Activated T-cell treated with anti-CD3 and anti-CD28 coated beads, Interleukin-2, amount 50 U/mL, for 48 hours (primary cell): ENCODE measurements around the gene ZMYND19.
"Not testable (repeated sequence)": the region's sequence is repeated elsewhere in the genome, so short reads cannot be mapped to it uniquely, and the experiment has no call there.

Experiments
- DNase-seq, 2 experiments: peaks; one replicate each; pipeline ENCODE4 v3.0.0-alpha.2; 2020

The ZMYND19 gene

DNA sequence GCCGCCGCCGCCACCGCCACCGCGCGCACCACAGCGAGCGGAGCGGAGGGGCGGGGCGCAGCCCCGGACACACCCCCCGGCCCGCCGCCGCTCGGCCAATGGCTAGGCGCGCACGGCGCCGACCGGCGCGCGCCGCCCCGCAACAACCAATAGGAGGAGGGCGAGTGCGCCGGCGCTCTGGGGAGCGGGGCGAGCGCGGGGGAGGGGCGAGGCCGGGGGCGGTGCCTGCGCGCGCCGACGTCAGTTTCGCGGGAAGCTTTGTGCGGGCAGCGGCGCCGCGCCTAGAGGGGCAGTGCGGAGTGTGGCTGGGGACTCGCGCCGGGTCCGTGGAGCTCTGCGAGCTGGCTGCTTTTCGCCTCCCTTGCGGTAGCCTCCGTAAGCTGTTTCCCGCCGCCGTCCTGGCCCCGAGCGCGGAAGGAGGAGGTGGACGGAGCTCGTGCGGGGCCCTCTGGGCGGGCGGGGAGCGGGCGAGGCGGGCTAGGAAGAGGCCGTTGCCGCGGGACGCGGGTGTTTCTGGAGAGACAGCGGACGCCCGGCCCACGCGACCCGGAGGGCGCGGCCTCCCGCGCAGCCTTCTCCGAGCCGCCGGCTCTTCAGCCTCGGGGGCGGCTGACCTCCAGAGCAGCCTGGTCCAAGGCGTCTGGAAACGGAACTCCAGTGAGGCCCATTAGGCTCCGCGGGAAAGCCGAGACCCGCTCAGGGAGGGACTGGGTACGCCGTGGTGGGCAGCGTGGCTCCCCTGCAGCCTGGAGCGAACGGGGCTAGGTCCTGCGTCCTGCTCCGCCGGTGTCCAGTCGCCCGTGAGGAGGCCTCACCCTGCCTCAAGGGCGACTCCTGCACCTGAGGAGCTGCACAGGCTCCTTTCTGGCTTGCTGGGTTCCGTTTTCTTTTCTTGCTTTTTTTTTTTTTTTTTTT lies at the start of gene ZMYND19:
Gene ZMYND19 (minus strand): TSS at position 44 of the 915 bp plus-strand sequence. CDS start 249 bp downstream, outside the sequence.
- DNase-seq: peak; percentile 92 to 95

DNA sequence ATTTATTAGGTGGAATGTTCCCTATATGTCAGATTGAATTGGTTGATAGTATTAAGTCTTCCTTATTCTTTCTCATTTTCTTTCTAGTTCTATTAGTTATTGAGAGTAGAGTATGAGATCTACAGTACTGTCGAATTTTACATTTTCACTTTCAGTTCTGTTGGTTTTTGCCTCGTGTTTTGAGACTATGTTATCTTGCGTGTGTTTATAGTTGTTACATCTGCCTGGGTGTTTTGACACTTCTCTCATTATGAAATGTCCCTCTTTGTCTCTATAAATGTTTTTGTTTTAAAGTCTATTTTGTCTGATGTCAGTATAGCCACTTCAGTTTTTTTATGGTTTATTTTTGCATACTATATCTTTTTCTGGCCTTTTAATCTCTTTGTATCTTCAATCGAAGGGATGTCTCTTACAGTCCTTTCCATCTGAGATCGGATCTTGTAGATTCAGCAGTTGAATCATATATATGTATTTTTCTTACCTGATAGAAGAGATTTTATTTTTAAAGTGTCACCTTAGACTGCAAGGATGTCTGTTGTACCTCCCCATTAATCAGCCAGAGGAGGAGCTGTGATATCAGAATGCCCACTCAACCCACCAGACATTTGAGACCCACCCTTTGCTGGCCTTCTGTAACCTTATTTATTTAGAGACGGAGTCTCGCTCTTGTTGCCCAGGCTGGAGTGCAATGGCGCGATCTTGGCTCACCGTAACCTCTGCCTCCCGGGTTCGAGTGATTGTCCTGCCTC lies 49.2 kb upstream of the ZMYND19 start:
- DNase-seq: no peak

DNA sequence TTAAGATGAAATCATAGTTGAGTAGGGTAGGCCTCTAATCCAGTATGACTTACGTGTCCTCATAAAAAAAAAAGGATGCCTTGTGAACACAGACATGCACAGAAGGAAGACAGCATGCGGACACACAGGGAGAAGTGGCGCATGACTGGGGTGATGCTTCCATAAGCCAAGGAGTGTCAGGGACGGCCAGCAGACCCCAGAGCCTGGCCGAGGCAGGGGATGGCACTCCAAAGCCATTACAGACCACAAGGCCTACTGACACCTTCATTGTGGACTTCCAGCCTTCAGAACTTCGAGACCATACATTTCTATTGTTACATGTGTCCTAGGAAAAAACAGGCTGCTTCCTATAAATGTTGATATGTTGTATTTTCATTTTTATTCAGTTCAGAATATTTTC lies 48.4 kb upstream of the ZMYND19 start:
- no peak for DNase-seq

DNA sequence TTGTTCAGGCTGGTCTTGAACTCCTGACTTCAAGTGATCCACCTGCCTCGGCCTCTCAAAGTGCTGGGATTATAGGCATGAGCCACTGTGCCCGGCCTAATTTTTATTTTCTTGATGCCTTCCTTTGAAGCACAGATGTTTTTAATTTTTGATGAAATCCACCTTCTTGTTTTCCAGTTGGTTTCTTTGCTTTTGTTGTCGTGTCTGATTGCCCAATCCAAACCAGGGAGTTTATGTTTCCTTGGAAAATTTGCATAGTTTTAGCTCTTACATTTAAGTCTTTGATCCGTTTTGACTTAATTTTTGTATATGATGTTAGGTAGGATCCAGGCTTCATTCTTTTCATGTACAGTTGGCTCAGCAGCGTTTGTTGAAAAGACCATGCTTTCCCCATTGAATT lies 43.7 kb upstream of the ZMYND19 start:
- DNase-seq: no peak

GRCh38 chr9:137632230-137633161 lies 42.2 kb upstream of the ZMYND19 start:
- no peak for DNase-seq

GRCh38 chr9:137631345-137632229 lies 41.3 kb upstream of the ZMYND19 start:
- no peak for DNase-seq

DNA sequence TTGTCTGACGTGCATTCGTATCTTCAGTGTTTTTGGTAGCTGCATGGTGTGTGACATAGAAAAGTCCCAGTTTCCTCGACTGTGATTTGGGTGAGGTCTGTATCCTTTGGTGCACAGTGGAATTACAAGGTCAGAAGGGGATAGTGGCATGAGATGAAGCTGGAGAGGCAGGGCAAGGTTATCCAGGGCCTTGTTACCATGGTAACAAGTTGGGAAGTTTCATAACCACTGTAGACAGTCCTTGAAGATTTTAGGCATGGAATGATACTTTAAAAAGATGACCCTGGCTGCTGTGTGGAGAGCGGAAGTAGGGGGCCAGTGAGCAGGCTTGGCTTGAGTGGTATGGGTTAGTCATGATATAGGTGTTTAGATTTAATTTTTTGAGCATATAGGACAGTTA lies 40.4 kb upstream of the ZMYND19 start:
- DNase-seq: no peak

DNA sequence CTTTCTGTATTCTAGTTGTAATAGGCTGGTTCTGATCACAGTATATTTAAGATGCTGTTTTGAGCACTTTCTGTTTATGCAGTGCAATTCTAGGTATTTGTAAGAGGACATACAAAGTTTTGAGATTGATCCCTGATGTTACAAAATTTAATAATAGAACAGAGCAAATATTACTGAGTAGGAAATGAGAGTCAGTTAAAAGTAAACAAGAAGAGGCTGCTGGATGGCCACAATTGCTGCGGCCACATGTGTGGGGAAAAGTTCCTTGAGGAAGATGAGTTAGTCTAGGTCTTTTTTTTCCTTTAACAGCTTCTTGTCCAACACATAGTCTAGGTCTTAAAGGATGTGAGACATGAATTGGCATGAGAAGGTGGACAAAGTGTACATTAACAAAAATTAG lies 39.8 kb upstream of the ZMYND19 start:
- no peak for DNase-seq

DNA sequence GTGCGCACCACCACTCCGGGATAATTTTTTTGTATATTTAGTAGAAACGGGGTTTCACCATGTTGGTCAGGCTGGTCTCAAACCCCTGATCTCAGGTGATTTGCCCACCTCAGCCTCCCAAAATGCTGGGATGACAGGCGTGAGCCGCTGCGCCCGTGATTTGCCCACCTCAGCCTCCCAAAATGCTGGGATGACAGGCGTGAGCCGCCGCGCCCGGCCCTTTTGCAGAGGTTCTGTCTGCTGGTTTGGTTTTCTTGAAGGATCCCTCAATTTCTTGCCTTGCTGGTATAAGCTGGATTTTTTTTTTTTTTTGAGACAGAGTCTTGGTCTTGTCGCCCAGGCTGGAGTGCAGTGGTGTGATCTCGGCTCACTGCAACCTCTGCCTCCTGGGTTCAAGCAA lies 37.1 kb upstream of the ZMYND19 start:
- DNase-seq: not testable (repeated sequence)

GRCh38 chr9:137626464-137626863 lies 36.2 kb upstream of the ZMYND19 start:
- no peak for DNase-seq

DNA sequence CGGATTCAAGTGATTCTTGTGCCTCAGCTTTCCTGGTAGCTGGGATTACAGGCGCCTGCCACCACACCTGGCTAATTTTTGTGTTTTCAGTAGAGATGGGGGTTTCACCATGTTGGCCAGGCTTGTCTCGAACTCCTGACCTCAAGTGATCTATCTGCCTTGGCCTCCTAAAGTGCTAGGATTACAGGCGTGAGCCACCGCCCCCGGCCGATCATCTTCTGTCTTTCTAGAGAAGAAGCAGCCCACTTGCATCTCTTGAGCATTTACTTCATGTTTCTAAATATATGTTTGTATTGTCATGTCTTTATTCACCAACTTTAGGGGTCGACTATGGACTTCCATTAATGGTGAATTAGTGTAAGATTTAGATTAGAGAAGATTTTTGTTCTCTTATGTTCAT lies 31.9 kb upstream of the ZMYND19 start:
- not testable (repeated sequence) for DNase-seq

- peak in 1 of 2 experiments; percentile 48 for DNase-seq
Observed at GRCh38 chr9:137621131-137621757, 30.9 kb upstream of the ZMYND19 start.

DNA sequence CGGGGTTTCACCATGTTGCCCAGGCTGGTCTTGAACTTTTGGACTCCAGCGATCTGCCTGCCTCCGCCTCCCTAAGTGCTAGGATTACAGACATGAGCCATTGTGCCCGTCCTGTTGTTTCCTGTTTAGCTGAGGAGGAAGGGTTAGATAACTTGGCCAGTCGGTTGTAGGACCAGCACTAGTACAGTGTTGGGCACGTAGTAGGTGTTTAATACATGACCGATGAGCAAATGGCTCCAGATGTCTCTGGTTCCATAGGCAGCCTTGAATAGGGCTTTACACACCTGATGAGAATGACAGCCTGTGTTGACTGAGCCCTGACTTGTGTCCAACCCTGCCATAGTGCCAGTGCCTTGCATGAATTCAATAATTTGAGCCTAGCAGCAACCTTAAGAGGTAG lies 30.3 kb upstream of the ZMYND19 start:
- no peak for DNase-seq

DNA sequence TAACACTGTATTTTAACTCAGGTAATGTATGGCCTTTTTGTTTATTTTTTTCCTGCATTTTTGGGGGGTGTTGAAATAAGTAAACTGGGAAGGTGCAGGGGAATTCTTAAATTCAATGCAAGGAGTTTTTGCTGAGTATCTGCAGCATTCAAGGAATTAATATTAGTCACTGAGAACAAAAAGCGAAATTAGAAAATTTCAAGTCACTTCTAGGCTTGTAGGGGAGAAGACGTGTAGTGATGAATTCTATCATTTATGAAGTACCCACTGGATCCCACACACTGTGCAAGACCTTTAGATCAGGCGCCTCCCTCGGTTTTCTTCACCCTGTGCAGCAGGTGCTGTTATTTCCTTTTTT lies 29.7 kb upstream of the ZMYND19 start:
- DNase-seq: no peak

- DNase-seq: peak; percentile 53 to 61
Observed at GRCh38 chr9:137619240-137620047, 29.1 kb upstream of the ZMYND19 start.

GRCh38 chr9:137618105-137619067 lies 28.1 kb upstream of the ZMYND19 start, which contains the start of gene EHMT1:
EHMT1 (plus strand) TSS chr9:137619005; CDS start chr9:137619029, 24 bp downstream.
- DNase-seq: peak; percentile 93 to 94

DNA sequence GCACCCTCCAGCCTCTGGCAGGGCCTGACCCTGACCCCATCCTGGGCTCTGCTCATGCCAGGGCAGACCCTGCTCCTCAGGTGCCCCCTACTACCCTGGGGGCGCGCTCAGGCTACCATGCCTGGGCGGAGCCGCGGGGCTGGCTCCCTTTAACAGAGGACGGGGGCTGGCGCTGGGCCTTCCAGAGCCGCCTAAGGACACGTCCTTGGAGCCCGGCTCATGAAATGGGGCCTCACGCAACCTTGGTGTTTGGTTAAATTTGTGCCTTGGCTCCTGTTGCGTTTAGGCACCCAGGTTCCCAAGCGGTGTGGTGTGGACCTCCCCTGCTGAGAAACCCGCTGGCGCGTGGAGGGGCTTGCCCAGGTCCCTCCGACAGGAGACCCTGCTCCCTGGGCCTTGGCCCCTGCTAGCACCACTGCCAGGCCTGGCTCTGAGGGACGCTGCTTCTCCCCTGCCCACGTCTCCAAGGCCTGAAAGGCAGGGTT lies 25.1 kb upstream of the ZMYND19 start:
- no peak for DNase-seq

- DNase-seq: no peak
Observed at GRCh38 chr9:137614631-137615386, 24.5 kb upstream of the ZMYND19 start.
